K562 (cell line): Measurements from ENCODE around the gene BLM. TPM values are rescaled to one million over a fixed set of nuclear protein-coding genes. Genes with fewer than 3 reads are reported as not detected.

ENCODE experiments used
- ATAC-seq: fragments of 200-7000 bp; cut with Tn5 transposase; 3 replicates; pipeline ENCODE4 v1.9.1; 2020; ENCODE audit warnings: moderate library complexity
- BruUV-seq: library from RNA; stranded (reverse); fragments of 400-500 nt; replicated peaks from 2 replicates; lab custom pipeline; 2021; lab: Mats Ljungman, UMichigan
- CTCF ChIA-PET: fragments of 300-600 bp; formaldehyde crosslinking; extraction: SDS; loops from one replicate; lab custom pipeline; 2021; ENCODE audit warnings: low intra/inter-chr PET ratio; lab: Yijun Ruan, JAX
- POLR2A ChIA-PET: fragments of 300-600, 350-650 bp; sonication (Branson Sonifier 250); formaldehyde crosslinking; extraction: SDS; loops from one replicate; lab custom pipeline; 2021; ENCODE audit warnings: antibody characterized with exemption, inconsistent platforms; lab: Yijun Ruan, JAX
- DNase-seq, 4 experiments: peaks; one replicate each; pipeline versions ENCODE4 v3.0.0 to v3.0.0-alpha.2; 2011 to 2018; ENCODE audit warnings: low spot score in 3 of 4, mixed read lengths in 3 of 4; ENCODE audit errors: extremely low read depth in 1 of 4
- FAIRE-seq: peaks from 2 replicates; lab custom pipeline; 2011; peaks lifted over from hg19 to GRCh38; lab: Jason Lieb, UNC
- H2AFZ ChIP-seq: 2 replicates; pipeline ENCODE4 v1.6.0; 2011; ENCODE audit warnings: low read depth, low read length, control low read depth, inconsistent platforms
- H3K27ac ChIP-seq: fragments of 200-600 bp; 3 replicates; pipeline ENCODE4 v1.8.0; 2011; ENCODE audit warnings: low read depth, mild to moderate bottlenecking, control low read depth, inconsistent platforms, low read length, moderate library complexity, mixed read lengths; ENCODE audit errors: extremely low read depth
- H3K27me3 ChIP-seq, 2 experiments: fragments of 300-600 bp in 1 of 2; 2 replicates in 1 of 2; 3 replicates in 1 of 2; pipeline versions ENCODE4 v1.6.0 to v1.8.0; 2011; ENCODE audit warnings: inconsistent platforms in 2 of 2, low read length in 2 of 2, mild to moderate bottlenecking in 1 of 2, mixed read lengths in 1 of 2, moderate library complexity in 1 of 2; ENCODE audit not compliant: control insufficient read depth in 2 of 2, insufficient read depth in 2 of 2
- H3K36me3 ChIP-seq: fragments of 300-600 bp; 3 replicates; pipeline ENCODE4 v1.8.0; 2011; ENCODE audit warnings: mild to moderate bottlenecking, low read length, inconsistent platforms; ENCODE audit not compliant: control insufficient read depth, insufficient read depth
- H3K4me1 ChIP-seq, 2 experiments: fragments of 200-600 bp in 1 of 2; replicated peaks in 1 of 2; 2 replicates in 1 of 2; 3 replicates in 1 of 2; pipeline versions ENCODE4 v1.5.1 to v1.8.0; 2011; ENCODE audit warnings: inconsistent platforms in 2 of 2, low read length in 2 of 2, mild to moderate bottlenecking in 1 of 2, mixed read lengths in 1 of 2, moderate library complexity in 1 of 2; ENCODE audit not compliant: control insufficient read depth in 2 of 2, insufficient read depth in 2 of 2
- H3K4me2 ChIP-seq: 2 replicates; pipeline ENCODE4 v1.6.1; 2011; ENCODE audit warnings: low read length, control low read depth, inconsistent platforms, mixed read lengths; ENCODE audit not compliant: insufficient read depth
- H3K4me3 ChIP-seq: fragments of 200-600 bp; sonication (generic), shearing (Covaris generic); 2 replicates; pipeline ENCODE4 v1.5.1; 2016; ENCODE audit warnings: control low read depth, inconsistent platforms
- H3K79me2 ChIP-seq: fragments of 200-600 bp; 3 replicates; pipeline ENCODE4 v1.8.0; 2011; ENCODE audit warnings: low read length, inconsistent platforms; ENCODE audit not compliant: control insufficient read depth, insufficient read depth
- H3K9ac ChIP-seq, 2 experiments: 2 replicates each; pipeline versions ENCODE4 v1.6.0 to v1.6.1; 2011; ENCODE audit warnings: low read depth in 2 of 2, low read length in 2 of 2, control low read depth in 1 of 2, inconsistent platforms in 1 of 2, mild to moderate bottlenecking in 1 of 2, mixed read lengths in 1 of 2; ENCODE audit not compliant: insufficient read depth in 1 of 2
- H3K9me1 ChIP-seq: one replicate; pipeline ENCODE4 v1.6.0; 2011; ENCODE audit warnings: inconsistent platforms, mild to moderate bottlenecking, low read length, moderate library complexity; ENCODE audit not compliant: control insufficient read depth, insufficient read depth
- H3K9me3 ChIP-seq: replicated peaks from 2 replicates; pipeline ENCODE4 v1.5.1; 2011; ENCODE audit warnings: low read depth, low read length, inconsistent platforms; ENCODE audit not compliant: control insufficient read depth, insufficient read depth
- H4K20me1 ChIP-seq: replicated peaks from 2 replicates; pipeline ENCODE4 v1.6.1; 2011; ENCODE audit warnings: low read length, inconsistent platforms, mixed read lengths; ENCODE audit not compliant: control insufficient read depth, insufficient read depth
- HDAC8 ChIP-seq: fragments of 450-650 bp; IDR thresholded peaks from 2 replicates; pipeline ENCODE4 v1.6.1; 2016; ENCODE audit warnings: mild to moderate bottlenecking, missing genetic modification characterization, moderate library complexity, missing compliant biosample characterization
- HNRNPK ChIP-seq: fragments of 200-400 bp; formaldehyde crosslinking; IDR thresholded peaks from one replicate; pipeline ENCODE4 v1.6.1; 2018; ENCODE audit warnings: mild to moderate bottlenecking, low read depth, low read length; ENCODE audit not compliant: poor library complexity, severe bottlenecking
- RNF219 ChIP-seq: fragments of 250-450 bp; sonication (Bioruptor Pico); IDR thresholded peaks from 2 replicates; pipeline ENCODE4 v1.5.0; 2022; ENCODE audit warnings: mild to moderate bottlenecking
- TFAP4 ChIP-seq: sonication (generic); formaldehyde crosslinking; IDR thresholded peaks from 2 replicates; pipeline ENCODE4 v1.8.0; 2022; ENCODE audit warnings: missing genetic modification reagents, mild to moderate bottlenecking, moderate library complexity, borderline replicate concordance
- ZNF140 ChIP-seq: fragments of 250-450 bp; sonication (Bioruptor Pico); IDR thresholded peaks from 2 replicates; pipeline ENCODE4 v1.8.0; 2021; ENCODE audit warnings: moderate library complexity, mild to moderate bottlenecking, inconsistent platforms
- WGBS: fragments of 100-300 bp; shearing (Covaris generic); methylation state at CpG from one replicate; pipeline ENCODE4 v1.1.6; 2016; ENCODE audit warnings: low coverage, mixed read lengths; ENCODE audit not compliant: insufficient coverage; ENCODE audit errors: missing lambda C conversion rate; 5-methylcytosine and 5-hydroxymethylcytosine counted together
- in situ Hi-C: fragments of 300-500 bp; cut with MboI; formaldehyde crosslinking; loops from 4 replicates; pipeline ENCODE4 v1.15.0; 2018; ENCODE audit warnings: inconsistent platforms, mixed read lengths
- intact Hi-C: fragments of 100-400 bp; cut with micrococcal nuclease; formaldehyde crosslinking; loops from 2 replicates; pipeline ENCODE4 v1.14.2; 2022
- polyA plus RNA-seq, 8 experiments: library from polyadenylated mRNA; depleted of rRNA in 4 of 8; stranded (reverse) in 5 of 8; unstranded in 3 of 8; fragments of >200 nt; fragmentation: Nextera tagmentation in 2 of 8; fragmentation: Illumina TruSeq in 1 of 8; extraction: Ambion mirVana in 2 of 8; extraction: Trizol in 1 of 8; gene quantifications; 2 replicates each; pipeline versions ENCODE4 v1.2.1 to v1.2.3, GENCODE V29; 2011 to 2014; ENCODE audit warnings: inconsistent platforms in 1 of 8, missing spikeins in 1 of 8
- total RNA-seq, 7 experiments: library from RNA; depleted of rRNA in 6 of 7; stranded (reverse); fragments of >200 nt in 6 of 7; fragmentation: Illumina TruSeq in 2 of 7; extraction: Trizol in 2 of 7; gene quantifications; 2 replicates each; pipeline versions ENCODE4 v1.2.1 to v1.2.3, GENCODE V29; 2011 to 2021; ENCODE audit warnings: low replicate concordance in 1 of 7
- TF ChIP-seq, protein P1 (sequence below): IDR thresholded peaks from 3 replicates; pipeline ENCODE4 v1.6.1; 2011; ENCODE audit warnings: borderline replicate concordance, mild to moderate bottlenecking, moderate library complexity; ENCODE audit not compliant: insufficient read length; ENCODE audit errors: extremely low read depth
- TF ChIP-seq, protein P2 (sequence below): fragments of 250-450 bp; sonication (Bioruptor Pico); IDR thresholded peaks from 2 replicates; pipeline ENCODE4 v1.8.0; 2022; ENCODE audit warnings: inconsistent platforms
- TF ChIP-seq, protein P3 (sequence below), 2 experiments: IDR thresholded peaks in 1 of 2; conservative IDR thresholded peaks in 1 of 2; 2 replicates each; pipeline ENCODE4 v1.6.1; 2016; ENCODE audit warnings: low read depth in 2 of 2, mild to moderate bottlenecking in 1 of 2, missing compliant biosample characterization in 1 of 2, missing genetic modification characterization in 1 of 2, moderate library complexity in 1 of 2

Gene BLM
- total and polyA plus RNA-seq, 9 of the 15 experiments (the other 6 are each of a cell fraction or from before 2014, with no cell fraction given) = 21.0 to 56.0 (median 43.9) TPM

GRCh38 chr15:90790057-90790456 is 72.9 kb downstream of the BLM start (continued):
- TF ChIP-seq, protein P1, sequence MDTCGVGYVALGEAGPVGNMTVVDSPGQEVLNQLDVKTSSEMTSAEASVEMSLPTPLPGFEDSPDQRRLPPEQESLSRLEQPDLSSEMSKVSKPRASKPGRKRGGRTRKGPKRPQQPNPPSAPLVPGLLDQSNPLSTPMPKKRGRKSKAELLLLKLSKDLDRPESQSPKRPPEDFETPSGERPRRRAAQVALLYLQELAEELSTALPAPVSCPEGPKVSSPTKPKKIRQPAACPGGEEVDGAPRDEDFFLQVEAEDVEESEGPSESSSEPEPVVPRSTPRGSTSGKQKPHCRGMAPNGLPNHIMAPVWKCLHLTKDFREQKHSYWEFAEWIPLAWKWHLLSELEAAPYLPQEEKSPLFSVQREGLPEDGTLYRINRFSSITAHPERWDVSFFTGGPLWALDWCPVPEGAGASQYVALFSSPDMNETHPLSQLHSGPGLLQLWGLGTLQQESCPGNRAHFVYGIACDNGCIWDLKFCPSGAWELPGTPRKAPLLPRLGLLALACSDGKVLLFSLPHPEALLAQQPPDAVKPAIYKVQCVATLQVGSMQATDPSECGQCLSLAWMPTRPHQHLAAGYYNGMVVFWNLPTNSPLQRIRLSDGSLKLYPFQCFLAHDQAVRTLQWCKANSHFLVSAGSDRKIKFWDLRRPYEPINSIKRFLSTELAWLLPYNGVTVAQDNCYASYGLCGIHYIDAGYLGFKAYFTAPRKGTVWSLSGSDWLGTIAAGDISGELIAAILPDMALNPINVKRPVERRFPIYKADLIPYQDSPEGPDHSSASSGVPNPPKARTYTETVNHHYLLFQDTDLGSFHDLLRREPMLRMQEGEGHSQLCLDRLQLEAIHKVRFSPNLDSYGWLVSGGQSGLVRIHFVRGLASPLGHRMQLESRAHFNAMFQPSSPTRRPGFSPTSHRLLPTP = no peak
- TF ChIP-seq HDAC8 (tag) (no peak), RNF219 (CRISPR knock-in tag) (no peak)

GRCh38 chr15:90790561-90790960 is 73.4 kb downstream of the BLM start:
- intact Hi-C loops = no loop called here
- no peak for FAIRE-seq
- H3K36me3 ChIP-seq = peaks cover 82% of the 10 kb centered on the region
- ATAC-seq = no peak
- no peak overlapping the region for H2AFZ ChIP-seq
- H3K4me2 ChIP-seq = no peak overlapping the region
- H3K4me3 ChIP-seq = no peak overlapping the region
- no peaks in the 10 kb centered on the region for H3K79me2 ChIP-seq
- BruUV-seq = no TSS peak
- no peaks in the 10 kb centered on the region for H3K27me3 ChIP-seq
- no peaks in the 10 kb centered on the region for H3K4me1 ChIP-seq
- CTCF ChIA-PET = no interaction called here
- no peak overlapping the region for H3K27ac ChIP-seq
- H3K9me3 ChIP-seq = no peaks in the 10 kb centered on the region
- in situ Hi-C loops = no loop called here
- H3K9ac ChIP-seq = no peak overlapping the region
- WGBS = 98% methylated on average over 4 of the region's 4 CpGs
- H3K9me1 ChIP-seq = no peaks in the 10 kb centered on the region
- H4K20me1 ChIP-seq = no peaks in the 10 kb centered on the region
- POLR2A ChIA-PET = interaction anchor here (1.3 to 1.4 kb wide), 2 partner anchors 9 to 22 kb away, joined by 3 to 4 read pairs; no protein-coding TSS in a partner anchor
- no peak for DNase-seq
- TF ChIP-seq TFAP4 (no peak), ZNF140 (CRISPR knock-in tag) (no peak), HNRNPK (no peak)
- TF ChIP-seq, protein P2, sequence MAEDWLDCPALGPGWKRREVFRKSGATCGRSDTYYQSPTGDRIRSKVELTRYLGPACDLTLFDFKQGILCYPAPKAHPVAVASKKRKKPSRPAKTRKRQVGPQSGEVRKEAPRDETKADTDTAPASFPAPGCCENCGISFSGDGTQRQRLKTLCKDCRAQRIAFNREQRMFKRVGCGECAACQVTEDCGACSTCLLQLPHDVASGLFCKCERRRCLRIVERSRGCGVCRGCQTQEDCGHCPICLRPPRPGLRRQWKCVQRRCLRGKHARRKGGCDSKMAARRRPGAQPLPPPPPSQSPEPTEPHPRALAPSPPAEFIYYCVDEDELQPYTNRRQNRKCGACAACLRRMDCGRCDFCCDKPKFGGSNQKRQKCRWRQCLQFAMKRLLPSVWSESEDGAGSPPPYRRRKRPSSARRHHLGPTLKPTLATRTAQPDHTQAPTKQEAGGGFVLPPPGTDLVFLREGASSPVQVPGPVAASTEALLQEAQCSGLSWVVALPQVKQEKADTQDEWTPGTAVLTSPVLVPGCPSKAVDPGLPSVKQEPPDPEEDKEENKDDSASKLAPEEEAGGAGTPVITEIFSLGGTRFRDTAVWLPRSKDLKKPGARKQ (CRISPR knock-in tag) = no peak
- TF ChIP-seq, protein P3, sequence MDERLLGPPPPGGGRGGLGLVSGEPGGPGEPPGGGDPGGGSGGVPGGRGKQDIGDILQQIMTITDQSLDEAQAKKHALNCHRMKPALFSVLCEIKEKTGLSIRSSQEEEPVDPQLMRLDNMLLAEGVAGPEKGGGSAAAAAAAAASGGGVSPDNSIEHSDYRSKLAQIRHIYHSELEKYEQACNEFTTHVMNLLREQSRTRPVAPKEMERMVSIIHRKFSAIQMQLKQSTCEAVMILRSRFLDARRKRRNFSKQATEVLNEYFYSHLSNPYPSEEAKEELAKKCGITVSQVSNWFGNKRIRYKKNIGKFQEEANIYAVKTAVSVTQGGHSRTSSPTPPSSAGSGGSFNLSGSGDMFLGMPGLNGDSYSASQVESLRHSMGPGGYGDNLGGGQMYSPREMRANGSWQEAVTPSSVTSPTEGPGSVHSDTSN (CRISPR knock-in tag; IDR thresholded peaks at IDR 0.05; ENCODE audit: low read depth) = no peak
- TF ChIP-seq, protein P3 (tag; conservative IDR thresholded peaks at IDR 0.05; ENCODE audit: low read depth) = no peak
